Right hindlimb (tissue), 1 donor: ENCODE results near the gene RABL6.
"Not testable (repeated sequence)": the region's sequence is repeated elsewhere in the genome, so short reads cannot be mapped to it uniquely, and the experiment has no call there.

Experiments
- DNase-seq: peaks from one replicate; pipeline ENCODE4 v3.0.0-alpha.2; 2018

RABL6 gene

DNA sequence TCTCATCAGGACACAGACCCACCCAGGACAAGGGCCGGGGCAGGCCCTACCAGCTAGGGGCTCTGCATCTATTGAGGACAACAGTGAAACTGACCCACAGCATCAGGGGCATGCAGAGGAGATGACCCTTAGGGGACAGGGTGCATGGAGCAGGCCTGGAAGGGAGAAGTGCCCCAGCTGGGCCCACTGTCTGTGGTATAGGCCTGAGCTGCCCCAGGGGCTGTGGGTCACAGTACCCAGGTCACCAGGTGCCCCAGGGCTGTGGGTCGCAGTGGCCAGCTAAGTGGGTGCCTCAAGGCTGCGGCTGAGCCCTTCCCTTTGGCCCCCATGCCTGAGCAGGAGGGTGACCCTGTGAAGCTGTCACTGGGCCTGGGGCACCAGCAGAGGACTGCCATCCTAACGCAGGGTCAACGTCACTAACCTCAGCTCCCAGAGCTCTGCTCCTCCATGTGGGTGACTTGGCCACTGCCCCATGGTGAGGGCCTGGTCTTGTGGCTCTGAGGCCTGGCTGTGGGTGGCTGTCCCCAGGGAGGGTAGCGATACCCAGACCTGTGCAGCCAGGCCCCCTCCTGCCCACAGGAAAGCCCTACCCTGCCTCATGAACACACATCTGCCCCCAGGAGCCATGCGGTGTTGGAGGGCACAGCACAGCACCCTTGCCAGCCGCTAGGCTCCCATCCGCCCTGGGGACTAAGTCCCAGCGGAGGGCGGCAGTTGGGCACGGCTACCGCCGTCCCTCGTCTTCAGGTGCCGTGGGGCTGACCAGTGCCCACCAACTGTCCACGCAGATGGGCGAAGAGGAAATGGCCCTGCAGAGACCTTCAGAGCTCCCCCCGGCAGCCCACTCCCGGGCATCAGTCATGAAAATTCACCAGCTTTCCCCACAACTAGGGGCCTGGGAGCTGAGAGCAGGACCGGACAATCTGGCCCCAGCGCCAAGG lies 53.5 kb downstream of the RABL6 start:
- no peak for DNase-seq

- no peak for DNase-seq
These were observed 54.2 kb downstream of the RABL6 start for GRCh38 chr9:136861874-136862457.

DNA sequence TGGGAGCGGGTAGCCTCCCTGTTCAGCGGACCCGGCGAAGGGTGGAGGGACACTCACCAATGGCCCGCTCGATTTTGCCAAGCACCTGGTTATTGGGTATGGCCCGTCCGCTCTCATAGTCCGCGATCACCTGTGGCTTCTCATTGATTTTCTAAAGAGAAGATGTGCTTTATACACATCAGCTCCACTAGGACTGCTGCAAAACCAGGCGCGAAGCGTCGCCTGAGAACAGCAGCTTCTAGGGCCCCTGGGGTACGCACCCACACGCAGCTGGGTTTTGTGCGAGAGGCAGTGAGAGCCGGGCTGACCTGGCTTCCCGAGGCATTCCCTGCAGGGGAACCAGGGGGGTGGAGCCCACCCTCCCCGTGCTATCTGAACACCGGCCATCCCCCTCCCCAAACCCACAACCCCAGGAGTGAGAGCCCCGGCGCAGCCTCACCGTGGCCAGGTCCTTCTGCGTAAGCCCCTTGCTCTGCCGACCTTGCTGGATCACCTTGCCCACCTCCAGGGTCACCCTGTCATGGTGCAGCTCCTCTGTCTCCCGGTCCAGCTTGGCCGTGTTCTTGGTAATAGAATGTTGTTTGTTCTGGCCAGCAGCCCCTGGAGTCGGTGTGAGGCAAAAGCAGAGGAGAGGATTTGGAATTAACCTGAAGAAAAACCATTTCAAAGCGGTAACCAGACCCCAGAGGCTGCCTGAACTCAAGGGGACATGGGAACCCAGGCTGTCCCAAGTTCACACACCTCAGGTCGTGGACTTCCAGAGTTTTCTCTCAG lies 55.3 kb downstream of the RABL6 start:
- no peak for DNase-seq

GRCh38 chr9:136863623-136864273 lies 56.0 kb downstream of the RABL6 start:
- DNase-seq: no peak

DNA sequence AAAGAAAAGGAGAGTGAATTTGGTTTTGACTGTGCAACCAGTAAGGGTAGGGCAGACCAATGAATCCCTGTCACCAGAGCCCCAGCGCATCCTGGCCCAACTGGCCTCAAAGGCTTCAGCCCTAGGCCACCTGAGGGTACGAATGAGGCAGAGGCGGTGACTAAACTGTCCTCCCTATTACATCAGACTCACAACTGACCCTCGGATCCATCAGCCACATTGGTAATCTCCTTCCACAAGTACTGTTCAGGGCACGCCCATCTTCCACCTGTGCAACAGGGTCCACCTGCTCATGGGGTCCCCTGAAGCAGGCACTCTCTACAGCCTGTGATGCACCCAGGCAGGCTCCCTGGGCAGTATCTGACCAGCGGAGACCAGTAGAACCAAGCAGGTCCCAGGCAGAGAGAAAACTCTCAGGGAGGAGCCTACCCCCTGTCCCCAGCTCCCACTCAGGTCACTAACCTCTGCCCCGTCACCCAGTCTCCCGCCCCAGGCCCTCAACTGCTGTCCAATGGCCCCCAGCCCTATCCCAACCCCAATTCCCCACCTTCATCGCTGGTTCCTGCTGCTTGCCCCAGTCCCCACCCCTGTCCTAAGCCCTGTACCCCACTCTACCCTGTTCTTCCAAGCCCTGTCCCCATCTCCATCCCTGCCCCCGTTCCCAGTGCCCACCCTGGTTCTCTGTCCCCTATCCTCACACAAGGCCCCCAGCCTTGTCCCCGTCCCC lies 57.5 kb downstream of the RABL6 start:
- no peak for DNase-seq

- peak; percentile 41 for DNase-seq
These were observed 58.0 kb downstream of the RABL6 start for GRCh38 chr9:136865768-136866103.

- DNase-seq: not testable (repeated sequence)
These were observed 59.2 kb downstream of the RABL6 start for GRCh38 chr9:136866898-136867421.

GRCh38 chr9:136867480-136867879 lies 59.7 kb downstream of the RABL6 start:
- no peak for DNase-seq

- no peak for DNase-seq
These were observed 60.2 kb downstream of the RABL6 start for GRCh38 chr9:136867917-136868316.

GRCh38 chr9:136868644-136869043 lies 60.9 kb downstream of the RABL6 start:
- no peak for DNase-seq

- DNase-seq: not testable (repeated sequence)
These were observed 61.9 kb downstream of the RABL6 start for GRCh38 chr9:136869611-136870010.

- DNase-seq: no peak
These were observed 67.4 kb downstream of the RABL6 start for GRCh38 chr9:136875155-136875554.

- DNase-seq: no peak
These were observed 68.7 kb downstream of the RABL6 start for GRCh38 chr9:136876476-136876875.

DNA sequence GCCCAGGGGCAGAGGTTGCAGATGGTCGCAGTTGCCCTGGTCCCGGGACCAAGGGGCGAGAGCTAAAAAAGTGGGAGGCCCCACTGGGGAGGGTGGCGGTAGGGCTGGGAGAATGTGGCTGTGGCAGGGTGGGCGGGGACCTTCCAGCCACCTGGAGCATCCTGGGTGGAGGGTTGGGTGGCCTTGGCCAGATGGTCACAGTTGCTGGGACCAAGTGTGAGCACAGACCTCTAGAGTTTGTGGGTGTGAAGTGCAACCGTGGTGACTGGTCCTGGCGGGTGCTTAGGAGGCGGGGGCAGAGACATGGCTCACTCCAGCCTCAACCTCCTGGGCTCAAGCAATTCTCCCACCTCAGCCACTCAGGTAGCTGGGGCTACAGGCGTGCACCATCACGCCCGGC lies 72.9 kb downstream of the RABL6 start:
- DNase-seq: no peak

- DNase-seq: no peak
These were observed 74.0 kb downstream of the RABL6 start for GRCh38 chr9:136881691-136882108.

DNA sequence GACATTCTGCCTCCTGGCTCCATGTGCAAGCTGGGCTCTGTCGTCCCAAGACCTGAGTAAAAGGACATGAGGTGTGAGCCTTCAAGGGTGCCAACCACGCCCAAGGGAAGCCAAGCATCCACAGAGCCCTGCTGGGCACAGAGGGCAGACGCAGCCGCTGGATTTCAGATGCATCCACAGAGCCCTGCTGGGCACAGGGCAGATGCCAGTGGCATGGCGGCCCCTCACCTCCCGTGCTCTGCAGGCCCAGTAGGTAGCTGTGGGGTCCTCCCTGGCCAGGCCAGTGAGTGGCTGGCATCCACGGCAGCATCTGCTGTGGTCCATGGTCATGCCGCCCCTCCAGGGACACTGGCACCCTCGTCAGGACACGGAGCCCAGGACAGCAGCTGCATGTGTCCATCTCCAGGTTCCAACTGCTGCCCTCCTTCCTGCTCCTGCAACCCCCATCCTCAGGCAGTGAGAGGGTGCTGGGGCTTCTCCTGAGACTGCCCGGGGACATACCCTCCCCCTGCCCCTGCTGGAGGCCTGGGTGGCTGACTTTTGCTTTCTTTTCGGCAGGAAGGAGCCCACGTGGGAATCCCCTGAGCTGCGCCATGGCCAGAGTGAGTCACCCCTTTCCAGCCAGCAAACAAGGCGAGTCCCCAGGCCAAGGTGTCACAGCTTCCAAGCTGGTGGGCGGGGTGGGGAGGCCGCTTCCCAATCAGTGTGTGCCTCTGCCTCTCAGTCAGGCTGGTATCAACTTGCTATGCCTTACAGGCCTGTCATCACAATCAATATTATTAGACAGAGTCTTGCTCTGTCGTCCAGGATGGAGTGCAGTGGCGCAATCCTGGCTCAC lies 74.6 kb downstream of the RABL6 start:
- no peak for DNase-seq

DNA sequence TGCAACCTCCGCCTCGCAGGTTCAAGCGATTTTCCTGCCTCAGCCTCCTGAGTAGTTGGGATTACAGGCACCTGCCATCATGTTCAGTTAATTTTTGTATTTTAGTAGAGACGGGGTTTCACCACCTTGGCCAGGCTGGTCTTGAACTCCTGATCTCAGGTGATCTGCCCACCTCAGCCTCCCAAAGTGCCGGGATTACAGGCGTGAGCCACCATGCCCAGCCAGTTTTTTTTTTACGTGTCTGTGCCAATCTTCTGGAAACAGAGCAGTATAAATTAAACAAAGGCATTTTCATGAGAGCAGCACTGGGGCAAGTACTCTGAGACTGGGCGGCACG lies 75.2 kb downstream of the RABL6 start:
- not testable (repeated sequence) for DNase-seq

GRCh38 chr9:136883670-136884069 lies 75.9 kb downstream of the RABL6 start:
- not testable (repeated sequence) for DNase-seq

GRCh38 chr9:136885950-136886578 lies 78.3 kb downstream of the RABL6 start, which contains the start of gene TRAF2:
TSS of gene TRAF2 (plus strand) at chr9:136886516. CDS start at chr9:136898741, 12,225 bp downstream.
- DNase-seq: peak; percentile 99
